Uterus (tissue), 2 donors: ENCODE results near the gene CACNB4.

ENCODE experiments used
- CTCF ChIP-seq, 4 experiments: fragments of 200-600 bp in 2 of 4; fragments of 450-650 bp in 2 of 4; sonication (generic) in 2 of 4; IDR thresholded peaks; one replicate each; pipeline ENCODE4 v1.5.1; 2016 to 2019; ENCODE audit warnings: antibody characterized with exemption in 4 of 4, mild to moderate bottlenecking in 2 of 4, moderate library complexity in 1 of 4
- POLR2A ChIP-seq, 2 donors: fragments of 450-650 bp; IDR thresholded peaks; one replicate each; pipeline ENCODE4 v1.6.1; 2016; ENCODE audit warnings: antibody characterized with exemption in 2 of 2, mild to moderate bottlenecking in 1 of 2, moderate library complexity in 1 of 2

- TF ChIP-seq CTCF (IDR thresholded peaks at IDR 0.05) (no peak), POLR2A (IDR thresholded peaks at IDR 0.05) (no peak)
Observed at GRCh38 chr2:152064001-152064400, 34.8 kb downstream of the CACNB4 start.
